Measurements from ENCODE around the gene OR10A6. TPM values are rescaled to one million over a fixed set of nuclear protein-coding genes. Genes with fewer than 3 reads are reported as not detected.

Gene OR10A6
- total RNA-seq, 2 experiments from 2014 or later: not detected

- Mint-ChIP-seq H3K27ac (no peak overlapping the region), H3K4me3 (no peak overlapping the region), H3K36me3 (no peaks in the 10 kb centered on the region), H3K4me1 (no peaks in the 10 kb centered on the region), H3K27me3 (peaks cover 56% of the 10 kb centered on the region), H3K9me3 (ENCODE audit: low read depth) (no peaks in the 10 kb centered on the region)
- DNase-seq: no peak
- no peak for ATAC-seq
- CTCF ChIA-PET: interaction anchor here (1.4 kb wide), 2 partner anchors 12 to 81 kb away, joined by 3 to 4 read pairs; partner anchors contain the start of gene EIF3F
Measured at GRCh38 chr11:7905549-7905948, 25.5 kb downstream of the OR10A6 start.

GRCh38 chr11:7904917-7905316, 26.2 kb downstream of the OR10A6 start:
- ATAC-seq (no peak), DNase-seq (no peak)
- no peak overlapping the region for H3K27ac Mint-ChIP-seq
- no peaks in the 10 kb centered on the region for H3K9me3 Mint-ChIP-seq (ENCODE audit: low read depth)
- H3K4me1 Mint-ChIP-seq: no peaks in the 10 kb centered on the region
- H3K36me3 Mint-ChIP-seq: no peaks in the 10 kb centered on the region
- CTCF ChIA-PET: no interaction called here
- H3K27me3 Mint-ChIP-seq: peaks cover 51% of the 10 kb centered on the region
- H3K4me3 Mint-ChIP-seq: no peak overlapping the region

GRCh38 chr11:7903940-7904339, 27.1 kb downstream of the OR10A6 start:
- CTCF ChIA-PET: interaction anchor here (1.6 kb wide), 1 partner anchor 11 kb away, joined by 4 read pairs; no protein-coding TSS in a partner anchor
- H3K27ac Mint-ChIP-seq: no peak overlapping the region

GRCh38 chr11:7901319-7901854, 29.7 kb downstream of the OR10A6 start:
- ATAC-seq (no peak), DNase-seq (no peak)
- Mint-ChIP-seq H3K9me3 (ENCODE audit: low read depth) (no peaks in the 10 kb centered on the region), H3K36me3 (no peaks in the 10 kb centered on the region), H3K4me1 (no peaks in the 10 kb centered on the region), H3K27me3 (peaks cover 34% of the 10 kb centered on the region), H3K27ac (no peak overlapping the region), H3K4me3 (no peak overlapping the region)
- CTCF ChIA-PET: no interaction called here

More at GRCh38 chr11:7903940-7904339, 27.1 kb downstream of the OR10A6 start:
- DNase-seq (no peak), ATAC-seq (no peak)
- H3K4me1 Mint-ChIP-seq: no peaks in the 10 kb centered on the region
- H3K36me3 Mint-ChIP-seq: no peaks in the 10 kb centered on the region
- peaks cover 48% of the 10 kb centered on the region for H3K27me3 Mint-ChIP-seq
- no peaks in the 10 kb centered on the region for H3K9me3 Mint-ChIP-seq (ENCODE audit: low read depth)
- H3K4me3 Mint-ChIP-seq: no peak overlapping the region

- Mint-ChIP-seq H3K27me3 (peaks cover 27% of the 10 kb centered on the region), H3K4me3 (no peak overlapping the region), H3K4me1 (no peaks in the 10 kb centered on the region), H3K36me3 (no peaks in the 10 kb centered on the region), H3K27ac (no peak overlapping the region), H3K9me3 (ENCODE audit: low read depth) (no peaks in the 10 kb centered on the region)
- ATAC-seq (no peak), DNase-seq (no peak)
- CTCF ChIA-PET: no interaction called here
Measured at GRCh38 chr11:7900686-7901085, 30.4 kb downstream of the OR10A6 start.

GRCh38 chr11:7899418-7899817, 31.6 kb downstream of the OR10A6 start:
- Mint-ChIP-seq H3K27ac (no peak overlapping the region), H3K4me3 (no peak overlapping the region), H3K9me3 (ENCODE audit: low read depth) (no peaks in the 10 kb centered on the region), H3K36me3 (no peaks in the 10 kb centered on the region), H3K27me3 (peaks cover 21% of the 10 kb centered on the region), H3K4me1 (no peaks in the 10 kb centered on the region)
- DNase-seq (no peak), ATAC-seq (no peak)
- CTCF ChIA-PET: no interaction called here

DNA sequence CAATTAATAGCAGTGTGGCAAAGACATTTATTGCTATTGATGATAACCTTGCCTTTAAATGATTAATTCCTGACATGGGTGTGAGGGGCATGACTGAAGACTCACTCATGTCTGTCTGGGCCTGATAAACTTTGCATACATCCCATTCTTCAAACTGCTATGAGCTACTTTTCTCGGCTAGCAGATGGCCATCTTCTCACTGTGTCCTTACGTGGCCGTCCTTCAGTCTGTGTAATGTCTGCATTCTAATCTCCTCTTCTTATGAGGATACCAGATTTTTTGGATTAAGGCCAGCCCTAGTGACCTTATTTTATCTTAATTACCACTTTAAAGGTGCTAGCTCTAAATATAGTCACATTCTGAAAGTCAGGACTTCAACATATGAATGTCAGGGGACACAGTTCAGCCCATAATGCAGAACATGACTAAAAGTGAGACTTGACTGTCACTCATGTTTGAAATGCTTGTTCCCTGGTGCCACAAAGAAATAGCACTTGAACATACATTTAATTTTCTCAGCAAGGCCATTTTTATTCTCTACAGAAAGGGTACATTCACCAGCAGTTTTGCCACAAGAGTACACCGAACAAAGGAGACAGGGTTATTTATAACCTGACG, 32.3 kb downstream of the OR10A6 start:
- Mint-ChIP-seq H3K27ac (no peak overlapping the region), H3K4me1 (no peaks in the 10 kb centered on the region), H3K36me3 (no peaks in the 10 kb centered on the region), H3K4me3 (no peak overlapping the region), H3K27me3 (peaks cover 21% of the 10 kb centered on the region), H3K9me3 (ENCODE audit: low read depth) (no peaks in the 10 kb centered on the region)
- DNase-seq: no peak
- CTCF ChIA-PET: no interaction called here
- ATAC-seq: no peak

- Mint-ChIP-seq H3K4me3 (no peak overlapping the region), H3K36me3 (no peaks in the 10 kb centered on the region)
- CTCF ChIA-PET: interaction anchor here (0.7 to 2.2 kb wide), 3 partner anchors 90 to 293 kb away, joined by 4 to 7 read pairs (median 4); partner anchors contain the start of gene EIF3F
Measured at GRCh38 chr11:7896009-7896785, 34.9 kb downstream of the OR10A6 start.

DNA sequence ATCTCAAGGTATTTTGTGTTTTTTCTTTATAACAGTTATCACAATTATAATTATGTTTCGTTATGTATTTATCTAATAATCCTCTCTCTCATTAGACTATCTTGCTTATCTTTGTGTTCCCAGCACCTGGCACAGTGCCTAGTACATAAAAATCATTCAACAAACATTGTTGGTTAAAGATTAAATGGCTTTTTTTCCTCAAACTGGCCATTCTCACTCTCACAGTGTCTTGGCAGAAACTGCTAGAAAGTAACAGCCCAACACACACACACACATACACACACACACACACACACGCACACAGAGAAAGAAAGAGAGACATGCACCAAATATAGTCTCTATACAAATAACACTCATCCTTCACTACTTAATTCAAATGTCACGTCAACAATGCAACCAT, 36.8 kb downstream of the OR10A6 start:
- ATAC-seq (no peak), DNase-seq (no peak)
- H3K9me3 Mint-ChIP-seq (ENCODE audit: low read depth): no peaks in the 10 kb centered on the region
- H3K27me3 Mint-ChIP-seq: peaks cover 15% of the 10 kb centered on the region
- no peaks in the 10 kb centered on the region for H3K36me3 Mint-ChIP-seq
- CTCF ChIA-PET: interaction anchor here (1.4 to 4.9 kb wide), 3 partner anchors 9 to 112 kb away, joined by 3 to 48 read pairs (median 4); partner anchors contain the start of gene EIF3F
- no peak overlapping the region for H3K4me3 Mint-ChIP-seq
- H3K27ac Mint-ChIP-seq: no peak overlapping the region
- peaks cover 8% of the 10 kb centered on the region for H3K4me1 Mint-ChIP-seq

More at GRCh38 chr11:7896009-7896785, 34.9 kb downstream of the OR10A6 start:
- H3K4me1 Mint-ChIP-seq: peaks cover 2% of the 10 kb centered on the region
- no peak overlapping the region for H3K27ac Mint-ChIP-seq
- H3K27me3 Mint-ChIP-seq: peaks cover 5% of the 10 kb centered on the region
- ATAC-seq (no peak), DNase-seq (no peak)
- no peaks in the 10 kb centered on the region for H3K9me3 Mint-ChIP-seq (ENCODE audit: low read depth)

GRCh38 chr11:7893796-7894195, 37.3 kb downstream of the OR10A6 start:
- no peak overlapping the region for H3K27ac Mint-ChIP-seq
- ATAC-seq (no peak), DNase-seq (no peak)
- H3K9me3 Mint-ChIP-seq (ENCODE audit: low read depth): no peaks in the 10 kb centered on the region
- H3K36me3 Mint-ChIP-seq: no peaks in the 10 kb centered on the region
- CTCF ChIA-PET: interaction anchor here (1.1 to 4.9 kb wide), 4 partner anchors 9 to 113 kb away, joined by 3 to 48 read pairs (median 4); partner anchors contain the start of gene EIF3F
- no peak overlapping the region for H3K4me3 Mint-ChIP-seq
- H3K27me3 Mint-ChIP-seq: peaks cover 15% of the 10 kb centered on the region
- H3K4me1 Mint-ChIP-seq: peaks cover 8% of the 10 kb centered on the region

DNA sequence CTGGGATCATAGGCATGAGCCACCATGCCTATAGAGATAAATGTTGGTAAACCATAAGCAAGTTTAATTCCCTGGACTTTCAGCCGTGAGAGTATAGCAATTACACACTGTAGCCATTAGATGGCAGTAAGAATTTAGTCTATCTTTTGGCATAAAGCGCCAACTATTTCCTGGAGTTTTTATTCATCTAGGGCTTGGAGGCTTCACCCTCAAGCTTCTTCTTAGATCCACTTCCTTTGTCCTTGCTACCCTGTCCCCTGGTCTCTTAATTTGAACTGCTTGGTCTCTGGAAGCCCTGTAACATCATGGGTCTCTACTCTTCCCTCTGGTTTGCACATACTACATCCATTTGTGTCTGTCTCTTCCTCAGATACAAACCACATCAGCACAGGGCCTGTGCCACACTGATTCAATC, 38.2 kb downstream of the OR10A6 start:
- DNase-seq (no peak), ATAC-seq (peak; percentile 76)
- CTCF ChIA-PET: interaction anchor here (0.9 to 4.9 kb wide), 8 partner anchors 10 to 159 kb away, joined by 3 to 48 read pairs (median 4); partner anchors contain the start of gene EIF3F
- Mint-ChIP-seq H3K36me3 (no peaks in the 10 kb centered on the region), H3K27me3 (peaks cover 15% of the 10 kb centered on the region), H3K4me1 (peaks cover 8% of the 10 kb centered on the region), H3K27ac (no peak overlapping the region), H3K9me3 (ENCODE audit: low read depth) (no peaks in the 10 kb centered on the region), H3K4me3 (no peak overlapping the region)

GRCh38 chr11:7892059-7892699, 38.9 kb downstream of the OR10A6 start:
- Mint-ChIP-seq H3K4me1 (peaks cover 8% of the 10 kb centered on the region), H3K27ac (no peak overlapping the region), H3K4me3 (no peak overlapping the region), H3K9me3 (ENCODE audit: low read depth) (no peaks in the 10 kb centered on the region), H3K36me3 (no peaks in the 10 kb centered on the region), H3K27me3 (peaks cover 15% of the 10 kb centered on the region)
- ATAC-seq: no peak
- no peak for DNase-seq
- CTCF ChIA-PET: interaction anchor here (0.9 to 4.9 kb wide), 8 partner anchors 11 to 207 kb away, joined by 3 to 48 read pairs (median 4); partner anchors contain the start of gene EIF3F

All from activated CD8-positive, alpha-beta memory T cell treated with anti-CD3 and anti-CD28 coated beads, Interleukin-2, amount 10 ng/mL, durations not matched to agents 7 days and 5 days (primary cell).